ENCODE data around the gene HRCT1. TPM values are rescaled to one million over a fixed set of nuclear protein-coding genes. Genes with fewer than 3 reads are reported as not detected.

HRCT1 gene
- total RNA-seq, 2 donors from 2014 or later, result not detected

DNA sequence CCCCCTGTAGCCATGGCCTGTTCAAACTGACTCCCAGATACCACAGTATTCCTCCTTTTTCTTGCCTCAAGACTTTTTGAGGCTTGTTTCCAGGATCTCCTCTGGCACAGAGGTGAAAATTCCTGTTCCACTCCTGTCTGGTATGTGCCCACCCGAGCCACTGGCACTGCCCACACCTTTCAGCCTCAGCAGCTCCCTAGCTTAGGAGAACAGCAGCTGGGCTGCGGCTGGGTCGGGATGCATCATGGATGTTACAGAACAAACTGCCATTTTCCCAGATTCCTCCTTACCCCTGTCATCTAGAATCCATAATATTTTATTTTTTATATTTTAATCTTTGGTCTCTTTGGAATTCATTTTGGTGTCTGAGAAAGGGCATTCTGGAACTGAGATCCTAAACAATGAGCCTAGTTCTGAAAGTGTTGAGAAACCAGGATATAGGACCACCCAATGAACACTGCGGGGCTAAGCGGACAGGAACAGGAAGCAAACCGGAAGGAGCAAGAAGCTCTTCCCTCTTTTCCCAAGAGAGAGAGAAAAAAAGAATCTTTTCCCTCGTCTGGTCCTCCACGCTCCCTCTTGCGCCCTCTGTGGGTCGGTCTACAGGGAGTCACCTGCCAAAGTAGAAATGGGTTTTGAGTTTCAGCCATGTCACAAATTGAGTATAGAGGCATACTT, 39.5 kb downstream of the HRCT1 start:
- Mint-ChIP-seq H3K27me3 (ENCODE audit: low read depth) (no peaks in the 10 kb centered on the region), H3K4me3 (peak overlapping the region; percentile 47 to 66), H3K36me3 (ENCODE audit: insufficient read depth in 2 of 2) (no peaks in the 10 kb centered on the region), H3K9me3 (no peaks in the 10 kb centered on the region), H3K4me1 (ENCODE audit: low read depth) (peaks cover 44% of the 10 kb centered on the region), H3K27ac (no peak overlapping the region)
- ATAC-seq (replicated peaks in 1 of 2), result peak; percentile 65 to 75
- DNase-seq, result peak; percentile 72 to 81

DNA sequence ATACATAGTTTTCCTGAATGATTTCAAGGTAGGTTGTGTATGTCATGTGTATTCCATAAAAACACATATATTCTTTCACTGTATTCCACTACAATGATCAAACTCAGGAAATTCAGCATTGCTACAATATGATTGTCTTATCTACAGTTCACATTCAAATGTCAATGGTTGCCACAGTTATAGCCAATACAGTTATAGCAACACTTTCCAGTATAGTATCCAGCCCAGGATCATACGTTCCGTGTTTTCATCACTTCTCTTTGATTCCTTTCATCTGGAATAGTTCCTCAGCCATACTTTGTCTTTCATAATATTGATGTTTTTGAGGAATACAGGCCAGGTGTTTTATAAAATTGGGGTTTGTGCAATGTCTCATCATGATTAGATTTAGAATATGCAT, 42.4 kb downstream of the HRCT1 start:
- Mint-ChIP-seq H3K9me3 (no peaks in the 10 kb centered on the region), H3K4me3 (no peak overlapping the region)

GRCh38 chr9:35948901-35949318, 42.9 kb downstream of the HRCT1 start:
- H3K27ac Mint-ChIP-seq, result no peak overlapping the region
- peaks cover 28% of the 10 kb centered on the region for H3K4me1 Mint-ChIP-seq (ENCODE audit: low read depth)

More for the DNA sequence above, 42.4 kb downstream of the HRCT1 start:
- no peaks in the 10 kb centered on the region for H3K36me3 Mint-ChIP-seq (ENCODE audit: insufficient read depth in 2 of 2)
- no peaks in the 10 kb centered on the region for H3K27me3 Mint-ChIP-seq (ENCODE audit: low read depth)
- no peak overlapping the region for H3K27ac Mint-ChIP-seq
- DNase-seq, result no peak
- H3K4me1 Mint-ChIP-seq (ENCODE audit: low read depth), result peaks cover 29% of the 10 kb centered on the region
- ATAC-seq (replicated peaks in 1 of 2), result no peak

DNA sequence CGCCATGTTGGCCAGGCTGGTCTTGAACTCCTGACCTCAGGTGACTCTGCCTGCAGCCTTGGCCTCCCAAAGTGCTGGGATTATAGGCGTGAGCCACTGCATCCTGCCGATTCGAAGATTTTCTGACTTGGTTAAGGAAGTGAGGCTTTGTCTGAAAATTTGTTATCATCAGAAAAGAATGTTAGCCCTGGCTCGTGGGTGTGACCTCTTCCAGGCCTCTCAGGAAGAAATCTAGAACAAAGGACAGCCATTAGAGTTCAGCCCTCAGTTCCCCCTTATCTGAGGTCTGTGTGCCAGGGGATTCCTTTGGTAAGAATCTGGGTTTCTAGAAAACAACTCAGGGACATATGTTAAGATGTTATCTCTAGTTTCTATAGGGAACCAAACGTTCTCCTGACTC, 45.7 kb downstream of the HRCT1 start:
- peaks cover 5% of the 10 kb centered on the region for H3K27me3 Mint-ChIP-seq (ENCODE audit: low read depth)

More at GRCh38 chr9:35948901-35949318, 42.9 kb downstream of the HRCT1 start:
- Mint-ChIP-seq H3K36me3 (ENCODE audit: insufficient read depth in 2 of 2) (no peaks in the 10 kb centered on the region), H3K27me3 (ENCODE audit: low read depth) (no peaks in the 10 kb centered on the region), H3K4me3 (no peak overlapping the region), H3K9me3 (no peaks in the 10 kb centered on the region)
- DNase-seq (no peak), ATAC-seq (replicated peaks in 1 of 2) (no peak)

DNA sequence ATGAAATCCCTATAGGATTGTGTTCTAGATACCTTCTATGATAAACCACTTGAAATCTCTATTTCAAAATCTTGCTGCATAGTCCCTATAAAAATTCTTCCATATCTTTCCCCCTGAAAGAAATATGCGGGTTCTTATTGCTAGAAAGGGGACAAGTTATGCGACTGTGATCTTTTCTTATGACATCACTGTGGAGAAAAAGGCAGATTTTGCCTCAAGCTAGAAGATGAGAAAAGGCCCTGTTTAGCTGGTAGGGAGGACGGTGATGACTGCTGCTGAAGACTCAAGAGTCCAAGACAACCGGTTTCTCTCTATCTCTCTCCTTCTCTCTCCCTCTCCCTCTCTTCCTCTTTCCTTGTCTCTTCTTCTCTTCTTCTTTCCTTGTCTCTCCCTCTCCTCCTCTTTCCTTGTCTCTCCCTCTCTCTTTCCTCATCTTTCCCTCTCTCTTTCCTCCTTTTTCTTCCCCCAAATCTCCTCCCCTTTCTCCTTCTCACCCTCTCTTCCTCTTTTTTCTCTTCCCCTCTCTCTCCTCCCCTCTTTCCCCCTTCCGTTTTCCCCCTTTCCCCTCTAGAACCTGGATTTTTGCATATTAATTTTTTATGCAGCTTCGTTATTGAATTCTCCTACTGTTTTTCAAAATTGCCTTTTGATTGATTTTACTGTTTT, 46.7 kb downstream of the HRCT1 start:
- no peak for DNase-seq
- Mint-ChIP-seq H3K36me3 (ENCODE audit: insufficient read depth in 2 of 2) (no peaks in the 10 kb centered on the region), H3K27me3 (ENCODE audit: low read depth) (peaks cover 14% of the 10 kb centered on the region), H3K27ac (no peak overlapping the region), H3K4me3 (no peak overlapping the region), H3K4me1 (ENCODE audit: low read depth) (peaks cover 15% of the 10 kb centered on the region), H3K9me3 (no peaks in the 10 kb centered on the region)
- no peak for ATAC-seq (replicated peaks in 1 of 2)

More for the DNA sequence above, 45.7 kb downstream of the HRCT1 start:
- H3K4me1 Mint-ChIP-seq (ENCODE audit: low read depth), result peaks cover 15% of the 10 kb centered on the region
- no peak overlapping the region for H3K27ac Mint-ChIP-seq
- no peaks in the 10 kb centered on the region for H3K9me3 Mint-ChIP-seq
- DNase-seq, result no peak
- H3K4me3 Mint-ChIP-seq, result no peak overlapping the region
- no peak for ATAC-seq (replicated peaks in 1 of 2)
- no peaks in the 10 kb centered on the region for H3K36me3 Mint-ChIP-seq (ENCODE audit: insufficient read depth in 2 of 2)

DNA sequence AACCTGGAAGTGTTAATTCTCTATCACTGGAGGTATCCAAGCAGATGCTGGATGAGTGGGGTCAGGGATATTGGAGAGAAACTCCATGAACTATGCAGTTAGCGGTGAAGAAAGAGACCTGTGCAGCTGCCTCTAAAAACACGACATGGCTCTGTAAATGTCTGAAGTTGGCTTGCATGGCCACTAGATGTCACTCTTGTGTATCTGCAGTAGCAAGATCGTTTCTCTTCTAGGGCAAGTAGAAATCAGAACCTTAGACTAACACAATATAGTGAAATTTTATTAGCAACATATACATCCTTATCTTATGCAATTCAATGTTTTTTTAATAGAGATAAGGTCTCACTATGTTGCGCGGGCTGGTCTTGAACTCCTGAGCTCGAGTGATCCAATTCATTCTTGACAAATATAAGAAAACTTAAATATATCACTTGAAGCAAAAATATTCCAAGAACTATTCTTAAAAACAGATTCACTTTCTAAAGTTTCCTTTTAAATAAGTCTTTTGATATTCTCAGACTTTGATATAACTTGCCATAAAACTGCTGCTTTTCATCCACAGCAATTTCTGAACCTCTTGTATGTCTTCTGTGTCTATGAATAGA, 49.0 kb downstream of the HRCT1 start:
- Mint-ChIP-seq H3K36me3 (ENCODE audit: insufficient read depth in 2 of 2) (no peaks in the 10 kb centered on the region), H3K4me1 (ENCODE audit: low read depth) (peaks cover 6% of the 10 kb centered on the region), H3K9me3 (no peaks in the 10 kb centered on the region), H3K27me3 (ENCODE audit: low read depth) (peaks cover 22% of the 10 kb centered on the region), H3K27ac (no peak overlapping the region), H3K4me3 (no peak overlapping the region)
- peak; percentile 42 to 53 for DNase-seq
- ATAC-seq (replicated peaks in 1 of 2), result peak; percentile 67 to 70

DNA sequence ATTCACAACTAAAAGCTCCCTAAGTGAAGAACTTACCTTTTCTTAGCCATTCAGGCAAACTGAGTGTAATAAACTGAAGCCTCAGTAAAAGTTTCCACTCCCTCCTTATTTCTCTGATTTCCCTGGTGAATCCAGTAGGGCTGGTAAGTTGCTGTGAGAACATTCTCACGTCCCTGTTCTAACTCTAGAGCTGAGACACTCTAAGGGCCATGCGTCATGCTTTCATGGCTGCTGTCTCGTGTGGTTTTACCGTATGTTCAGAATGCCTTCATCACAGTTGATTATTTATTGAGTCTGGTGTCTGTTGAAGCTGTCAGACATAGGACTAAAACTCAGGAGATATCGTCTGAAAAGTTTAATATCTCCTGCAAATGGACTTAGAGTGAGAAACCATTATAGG, 50.6 kb downstream of the HRCT1 start:
- Mint-ChIP-seq H3K36me3 (ENCODE audit: insufficient read depth in 2 of 2) (no peaks in the 10 kb centered on the region), H3K4me3 (no peak overlapping the region), H3K4me1 (ENCODE audit: low read depth) (peaks cover 6% of the 10 kb centered on the region), H3K27ac (no peak overlapping the region), H3K27me3 (ENCODE audit: low read depth) (peaks cover 22% of the 10 kb centered on the region), H3K9me3 (no peaks in the 10 kb centered on the region)
- no peak for ATAC-seq (replicated peaks in 1 of 2)
- no peak for DNase-seq

Other genes starting within 250 kb of the HRCT1 start
- 1,000 to 10,000 TPM; 5,353 to 9,709 TPM for gene RMRP, start 248.2 kb upstream of the HRCT1 start, total RNA-seq
- gene CCDC107, start 247.9 kb upstream of the HRCT1 start, total RNA-seq, result 10 to 100 TPM in 1 of 2 donors, 1 to 10 TPM in 1; 9.5 to 10.8 TPM
- 10 to 100 TPM; 12.0 to 15.1 TPM for gene ARHGEF39, start 241.0 kb upstream of the HRCT1 start, total RNA-seq
- gene CA9, start 232.3 kb upstream of the HRCT1 start, total RNA-seq, result 1 to 10 TPM in 1 of 2 donors, under 1 TPM in 1; 0.65 to 1.6 TPM
- gene TPM2, start 216.3 kb upstream of the HRCT1 start, total RNA-seq, result 1 to 10 TPM; 5.4 to 7.8 TPM
- 100 to 1,000 TPM; 200 to 235 TPM for gene TLN1, start 174.0 kb upstream of the HRCT1 start, total RNA-seq
- gene CREB3, start 173.5 kb upstream of the HRCT1 start, total RNA-seq, result 10 to 100 TPM; 30.7 to 33.1 TPM
- 10 to 100 TPM; 37.7 to 38.4 TPM for gene GBA2, start 157.0 kb upstream of the HRCT1 start, total RNA-seq
- gene RGP1, start 156.9 kb upstream of the HRCT1 start, total RNA-seq, result 10 to 100 TPM; 32.5 TPM
- gene MSMP, start 151.9 kb upstream of the HRCT1 start, total RNA-seq, result not detected
- 10 to 100 TPM in 1 of 2 donors, 1 to 10 TPM in 1; 6.7 to 11.5 TPM for gene NPR2, start 114.6 kb upstream of the HRCT1 start, total RNA-seq
- gene SPAG8, start 93.9 kb upstream of the HRCT1 start, total RNA-seq, result 1 to 10 TPM; 1.1 to 1.4 TPM
- 10 to 100 TPM; 69.2 to 80.9 TPM for gene HINT2, start 91.2 kb upstream of the HRCT1 start, total RNA-seq
- gene FAM221B, start 77.5 kb upstream of the HRCT1 start, total RNA-seq, result not detected
- 1 to 10 TPM; 8.4 to 9.1 TPM for gene TMEM8B, start 77.0 kb upstream of the HRCT1 start, total RNA-seq
- gene OR13J1, start 35.8 kb upstream of the HRCT1 start, total RNA-seq, result not detected
- not detected for gene SPAAR, start 3.3 kb downstream of the HRCT1 start, total RNA-seq
- not detected for gene OR2S2, start 52.0 kb downstream of the HRCT1 start, total RNA-seq
- 1 to 10 TPM; 6.3 to 6.8 TPM for gene RECK, start 130.7 kb downstream of the HRCT1 start, total RNA-seq
- 10 to 100 TPM; 17.7 to 22.7 TPM for gene GLIPR2, start 230.5 kb downstream of the HRCT1 start, total RNA-seq

Data from activated T-cell treated with anti-CD3 and anti-CD28 coated beads, Interleukin-2, amount 50 U/mL, for 72 hours (primary cell).